Activated CD4-positive, alpha-beta T cell treated with anti-CD3 and anti-CD28 coated beads for 36 hours (primary cell): Measurements from ENCODE around the gene SYNDIG1. TPM values are rescaled to one million over a fixed set of nuclear protein-coding genes. Genes with fewer than 3 reads are reported as not detected.

Experiments used
- ATAC-seq: fragments of 200-7000 bp; cut with Tn5 transposase; one replicate; pipeline ENCODE4 v1.10.0; 2021; ENCODE audit warnings: mild to moderate bottlenecking, moderate library complexity
- CTCF ChIA-PET: fragments of 350-600 bp; sonication (Branson Sonifier 250); formaldehyde crosslinking; loops from one replicate; lab custom pipeline; 2021; ENCODE audit warnings: antibody characterized with exemption; lab: Charles Lee
- POLR2A ChIA-PET: fragments of 350-600 bp; sonication (Branson Sonifier 250); formaldehyde crosslinking; loops from one replicate; lab custom pipeline; 2021; ENCODE audit warnings: antibody characterized with exemption, inconsistent platforms; lab: Charles Lee
- DNase-seq: peaks from one replicate; pipeline ENCODE4 v3.0.0-alpha.2; 2020
- H3K27ac Mint-ChIP-seq: one replicate; pipeline ENCODE4 v1.8.0; 2021; ENCODE audit warnings: mixed read lengths
- H3K27me3 Mint-ChIP-seq: one replicate; pipeline ENCODE4 v1.8.0; 2021; ENCODE audit warnings: mixed read lengths
- H3K36me3 Mint-ChIP-seq: one replicate; pipeline ENCODE4 v1.8.0; 2021; ENCODE audit warnings: low read depth, mixed read lengths
- H3K4me1 Mint-ChIP-seq: one replicate; pipeline ENCODE4 v1.8.0; 2021; ENCODE audit warnings: mixed read lengths
- H3K4me3 Mint-ChIP-seq: one replicate; pipeline ENCODE4 v1.8.0; 2021; ENCODE audit warnings: mild to moderate bottlenecking, moderate library complexity, mixed read lengths
- H3K9me3 Mint-ChIP-seq: one replicate; pipeline ENCODE4 v1.8.0; 2021; ENCODE audit warnings: low read depth, mixed read lengths
- intact Hi-C, 2 experiments: fragments of 100-400 bp; cut with DNase I in 1 of 2; cut with micrococcal nuclease in 1 of 2; formaldehyde crosslinking; loops; one replicate each; pipeline versions ENCODE4 v1.14.2 to v1.15.1; 2022 to 2024; cut with DNase I, micrococcal nuclease
- total RNA-seq, 2 experiments: library from RNA; stranded (reverse); gene quantifications; one replicate each; pipeline ENCODE4 v1.2.3, GENCODE V29; 2021

The SYNDIG1 gene
- total RNA-seq, 2 experiments from 2014 or later = not detected

DNA sequence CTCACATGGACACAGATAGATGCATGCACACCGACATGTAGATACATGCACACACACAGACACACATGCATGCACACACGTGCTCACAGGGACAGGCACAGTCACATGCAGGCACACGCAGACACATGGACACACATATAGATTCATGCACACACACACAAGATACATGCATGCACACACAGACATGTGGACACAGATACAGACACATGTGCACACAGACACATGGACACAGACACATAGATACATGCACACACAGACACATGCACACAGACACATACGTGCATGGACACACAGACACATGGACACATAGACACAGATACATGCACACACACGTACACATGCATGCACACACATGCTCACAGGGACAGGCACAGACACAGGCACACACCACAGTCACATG, 19.8 kb downstream of the SYNDIG1 start:
- CTCF ChIA-PET = no interaction called here
- Mint-ChIP-seq H3K27ac (no peak overlapping the region), H3K4me3 (no peak overlapping the region), H3K4me1 (no peaks in the 10 kb centered on the region), H3K27me3 (no peaks in the 10 kb centered on the region), H3K36me3 (no peaks in the 10 kb centered on the region), H3K9me3 (no peaks in the 10 kb centered on the region)
- POLR2A ChIA-PET = no interaction called here
- ATAC-seq (no peak), DNase-seq (no peak)
- intact Hi-C loops = no loop called here

DNA sequence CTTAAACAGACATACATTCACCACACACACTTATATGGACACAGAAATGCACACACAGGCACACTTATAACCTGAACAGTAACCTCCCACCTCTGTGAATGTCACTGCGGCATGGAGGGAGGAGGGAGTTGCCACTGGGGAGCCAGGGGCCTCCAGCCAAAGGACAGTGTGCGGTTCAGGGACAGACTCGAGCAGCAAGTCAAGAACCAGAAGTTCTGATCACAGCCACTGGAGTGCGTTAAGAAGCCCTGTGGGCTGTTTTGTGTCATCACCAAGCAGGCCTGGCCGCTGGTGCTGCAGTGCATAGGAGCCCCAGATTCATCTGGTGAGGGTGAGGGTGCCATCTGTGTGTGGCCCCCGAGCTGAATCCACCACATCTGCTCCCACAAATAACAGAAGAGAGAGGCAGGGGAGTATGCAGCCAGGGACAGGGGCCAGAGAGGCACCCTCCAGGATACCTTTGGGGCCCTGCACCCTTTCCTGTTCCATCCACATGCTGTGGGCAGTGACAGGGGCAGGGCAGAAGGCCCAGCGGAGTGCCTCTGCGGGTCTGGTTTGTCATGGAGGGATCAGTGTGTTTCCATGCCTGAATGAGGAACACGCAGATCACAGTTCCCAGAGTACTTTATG, 20.3 kb downstream of the SYNDIG1 start:
- POLR2A ChIA-PET = no interaction called here
- intact Hi-C loops = no loop called here
- ATAC-seq = no peak
- CTCF ChIA-PET = no interaction called here
- no peaks in the 10 kb centered on the region for H3K36me3 Mint-ChIP-seq
- DNase-seq = no peak
- no peak overlapping the region for H3K27ac Mint-ChIP-seq
- no peaks in the 10 kb centered on the region for H3K4me1 Mint-ChIP-seq
- no peaks in the 10 kb centered on the region for H3K27me3 Mint-ChIP-seq
- H3K9me3 Mint-ChIP-seq = no peaks in the 10 kb centered on the region
- no peak overlapping the region for H3K4me3 Mint-ChIP-seq

DNA sequence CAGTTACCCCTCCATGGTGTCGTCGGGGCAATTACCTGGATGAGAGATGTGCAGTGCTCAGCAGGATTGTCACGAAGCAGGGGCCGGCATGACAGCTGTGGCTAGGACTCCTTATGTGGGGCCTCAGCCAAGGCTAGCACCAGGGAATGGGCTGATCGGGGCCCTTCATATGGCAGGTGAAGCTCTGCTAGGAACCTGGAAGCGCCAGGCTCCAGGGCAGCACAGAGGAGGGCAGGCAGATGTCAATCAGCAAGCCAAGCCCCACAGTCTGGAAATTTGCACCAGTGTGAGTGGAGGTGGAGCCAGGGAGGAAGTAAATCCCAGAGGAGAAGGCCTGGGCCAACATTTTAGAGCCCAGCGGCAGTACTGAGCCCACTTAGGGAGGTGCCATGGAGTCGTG, 21.2 kb downstream of the SYNDIG1 start:
- POLR2A ChIA-PET = no interaction called here
- CTCF ChIA-PET = no interaction called here
- ATAC-seq = no peak
- DNase-seq = no peak
- no peak overlapping the region for H3K27ac Mint-ChIP-seq
- H3K9me3 Mint-ChIP-seq = no peaks in the 10 kb centered on the region
- H3K4me1 Mint-ChIP-seq = no peaks in the 10 kb centered on the region
- H3K36me3 Mint-ChIP-seq = no peaks in the 10 kb centered on the region
- H3K4me3 Mint-ChIP-seq = no peak overlapping the region
- intact Hi-C loops = no loop called here
- no peaks in the 10 kb centered on the region for H3K27me3 Mint-ChIP-seq

GRCh38 chr20:24491041-24491756, 21.8 kb downstream of the SYNDIG1 start:
- no peak for DNase-seq
- H3K4me3 Mint-ChIP-seq = no peak overlapping the region
- H3K36me3 Mint-ChIP-seq = no peaks in the 10 kb centered on the region
- POLR2A ChIA-PET = no interaction called here
- H3K27me3 Mint-ChIP-seq = no peaks in the 10 kb centered on the region
- CTCF ChIA-PET = no interaction called here
- no peaks in the 10 kb centered on the region for H3K4me1 Mint-ChIP-seq
- ATAC-seq = no peak
- intact Hi-C loops = no loop called here
- H3K27ac Mint-ChIP-seq = no peak overlapping the region
- no peaks in the 10 kb centered on the region for H3K9me3 Mint-ChIP-seq

DNA sequence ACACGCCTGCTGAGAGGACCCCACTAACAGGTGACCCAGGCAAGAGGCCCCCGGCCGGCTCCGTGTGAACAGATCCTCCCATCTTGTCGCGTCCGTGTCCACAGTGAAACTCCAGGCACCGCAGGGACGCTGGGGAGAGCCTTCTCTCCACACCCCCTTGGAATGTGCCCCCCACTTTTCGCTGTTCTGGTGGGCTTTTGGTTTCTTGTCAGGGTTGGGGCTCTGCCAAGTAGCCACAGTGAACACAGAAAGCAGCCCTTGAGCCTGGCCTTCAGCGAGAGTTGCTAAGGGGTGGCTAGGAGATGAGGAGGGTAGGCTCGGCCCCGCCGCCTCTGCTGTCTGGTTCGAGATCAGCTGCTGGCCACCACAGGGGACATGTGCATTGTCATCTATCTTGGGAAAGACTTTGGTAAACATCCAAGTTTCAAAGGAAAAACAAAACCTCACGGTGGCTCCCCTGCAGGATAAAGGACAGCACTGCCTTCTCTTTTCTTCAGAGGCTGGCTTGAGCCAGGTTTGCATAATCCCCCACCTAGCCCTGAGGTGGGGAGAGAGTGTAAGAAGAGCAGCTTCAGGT, 22.7 kb downstream of the SYNDIG1 start:
- ChIA-PET CTCF (no interaction called here), POLR2A (no interaction called here)
- Mint-ChIP-seq H3K4me1 (no peaks in the 10 kb centered on the region), H3K36me3 (no peaks in the 10 kb centered on the region), H3K27me3 (no peaks in the 10 kb centered on the region), H3K9me3 (no peaks in the 10 kb centered on the region), H3K4me3 (no peak overlapping the region), H3K27ac (no peak overlapping the region)
- ATAC-seq (no peak), DNase-seq (no peak)
- intact Hi-C loops = no loop called here

DNA sequence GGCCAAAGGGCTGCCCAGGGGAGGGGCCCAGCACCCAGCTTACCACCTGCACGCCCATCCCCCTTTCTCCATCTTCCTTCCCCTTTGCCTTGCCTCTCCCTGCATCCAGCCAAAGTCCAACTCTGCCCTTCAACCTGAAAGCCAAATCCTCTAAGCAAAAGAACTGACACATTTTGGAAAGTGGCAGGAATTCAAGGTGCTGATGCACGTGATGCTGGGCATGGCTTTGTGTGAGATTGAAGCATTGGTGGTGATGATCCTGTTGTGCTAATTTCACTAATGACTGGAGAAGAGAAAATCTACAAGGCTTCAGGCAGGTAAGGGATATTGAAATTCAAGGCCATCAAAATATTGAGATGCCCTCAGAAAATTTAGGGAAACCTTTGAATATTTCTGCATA, 23.3 kb downstream of the SYNDIG1 start:
- ChIA-PET CTCF (no interaction called here), POLR2A (no interaction called here)
- Mint-ChIP-seq H3K36me3 (no peaks in the 10 kb centered on the region), H3K4me3 (no peak overlapping the region), H3K27ac (no peak overlapping the region), H3K4me1 (no peaks in the 10 kb centered on the region), H3K27me3 (no peaks in the 10 kb centered on the region), H3K9me3 (no peaks in the 10 kb centered on the region)
- DNase-seq (no peak), ATAC-seq (no peak)
- intact Hi-C loops = no loop called here

- H3K9me3 Mint-ChIP-seq = no peaks in the 10 kb centered on the region
- H3K27ac Mint-ChIP-seq = no peak overlapping the region
- no peaks in the 10 kb centered on the region for H3K27me3 Mint-ChIP-seq
- no peak overlapping the region for H3K4me3 Mint-ChIP-seq
- DNase-seq (no peak), ATAC-seq (no peak)
- ChIA-PET POLR2A (no interaction called here), CTCF (no interaction called here)
- no peaks in the 10 kb centered on the region for H3K36me3 Mint-ChIP-seq
- no peaks in the 10 kb centered on the region for H3K4me1 Mint-ChIP-seq
- intact Hi-C loops = no loop called here
Observed at GRCh38 chr20:24493181-24493580, 23.8 kb downstream of the SYNDIG1 start.

DNA sequence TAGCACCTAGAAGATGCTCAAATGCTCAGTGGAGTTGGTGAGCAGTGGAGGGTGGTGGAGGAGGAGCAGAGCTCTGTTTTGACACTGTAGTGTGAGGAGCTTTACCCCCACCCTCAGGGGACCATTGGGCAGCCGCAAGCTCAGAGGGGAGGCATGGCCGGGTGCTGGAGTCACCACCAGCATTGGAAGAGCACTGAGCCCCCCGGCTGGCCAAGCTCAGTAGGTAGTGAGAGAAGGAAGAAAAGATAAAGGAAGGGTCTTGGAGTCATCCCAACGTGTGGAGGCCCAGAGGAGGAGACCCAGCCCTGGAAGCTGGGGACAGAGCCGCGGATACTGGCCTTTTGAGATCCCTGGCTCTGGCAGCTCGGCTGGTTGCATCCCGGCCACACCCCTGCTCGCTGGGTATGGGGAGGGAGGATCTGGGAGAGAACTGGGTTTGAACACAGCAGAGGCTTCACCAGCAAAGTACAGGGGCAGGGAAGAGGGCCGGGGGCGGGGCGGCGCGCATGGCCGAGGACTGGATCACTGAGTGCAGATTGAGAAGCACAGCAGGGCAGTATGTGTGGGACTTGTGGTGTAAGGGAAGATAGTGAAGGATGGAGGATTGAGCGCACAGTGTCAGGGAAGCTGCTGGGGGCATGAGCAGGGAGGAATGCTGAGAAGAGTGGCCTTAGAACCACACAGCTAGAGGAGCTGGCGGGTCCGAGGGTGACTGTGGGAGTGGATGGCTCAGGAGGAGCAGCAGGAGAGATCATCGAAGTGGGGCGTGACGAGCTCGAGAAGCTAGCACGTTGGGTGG, 24.4 kb downstream of the SYNDIG1 start:
- Mint-ChIP-seq H3K9me3 (no peaks in the 10 kb centered on the region), H3K27ac (no peak overlapping the region), H3K4me1 (no peaks in the 10 kb centered on the region), H3K27me3 (no peaks in the 10 kb centered on the region), H3K4me3 (no peak overlapping the region), H3K36me3 (no peaks in the 10 kb centered on the region)
- intact Hi-C loops = no loop called here
- ChIA-PET POLR2A (no interaction called here), CTCF (no interaction called here)
- no peak for DNase-seq
- ATAC-seq = no peak

GRCh38 chr20:24494460-24494920, 25.1 kb downstream of the SYNDIG1 start:
- ChIA-PET POLR2A (no interaction called here), CTCF (no interaction called here)
- Mint-ChIP-seq H3K36me3 (no peaks in the 10 kb centered on the region), H3K9me3 (no peaks in the 10 kb centered on the region), H3K27ac (no peak overlapping the region), H3K4me1 (no peaks in the 10 kb centered on the region), H3K4me3 (no peak overlapping the region), H3K27me3 (no peaks in the 10 kb centered on the region)
- intact Hi-C loops = no loop called here
- no peak for DNase-seq
- ATAC-seq = no peak

- H3K4me3 Mint-ChIP-seq = no peak overlapping the region
- H3K27ac Mint-ChIP-seq = no peak overlapping the region
- ChIA-PET CTCF (no interaction called here), POLR2A (no interaction called here)
- H3K27me3 Mint-ChIP-seq = no peaks in the 10 kb centered on the region
- H3K36me3 Mint-ChIP-seq = no peaks in the 10 kb centered on the region
- intact Hi-C loops = no loop called here
- DNase-seq (no peak), ATAC-seq (no peak)
- H3K4me1 Mint-ChIP-seq = no peaks in the 10 kb centered on the region
- H3K9me3 Mint-ChIP-seq = no peaks in the 10 kb centered on the region
Observed at GRCh38 chr20:24495266-24495665, 25.8 kb downstream of the SYNDIG1 start.

GRCh38 chr20:24497851-24498250, 28.4 kb downstream of the SYNDIG1 start:
- H3K27me3 Mint-ChIP-seq = no peaks in the 10 kb centered on the region

More at GRCh38 chr20:24497851-24498250, 28.4 kb downstream of the SYNDIG1 start:
- ChIA-PET POLR2A (no interaction called here), CTCF (interaction anchor here (0.9 kb wide), 1 partner anchor 9 kb away, joined by 3 read pairs; no protein-coding TSS in a partner anchor)
- H3K9me3 Mint-ChIP-seq = no peaks in the 10 kb centered on the region
- no peak for ATAC-seq
- no peak overlapping the region for H3K4me3 Mint-ChIP-seq
- DNase-seq = no peak
- H3K36me3 Mint-ChIP-seq = no peaks in the 10 kb centered on the region
- no peak overlapping the region for H3K27ac Mint-ChIP-seq
- intact Hi-C loops = no loop called here
- H3K4me1 Mint-ChIP-seq = peaks cover 2% of the 10 kb centered on the region
